OCI-LY7 (cell line): ENCODE results near the gene SPACDR. TPM values are rescaled to one million over a fixed set of nuclear protein-coding genes. Genes with fewer than 3 reads are reported as not detected.
A peak's percentile ranks its signal among the peaks of the same experiment; 100 is the strongest.

Experiments used
- BruUV-seq: library from RNA; stranded (reverse); fragments of 400-500 nt; replicated peaks from 2 replicates; lab custom pipeline; 2021; lab: Mats Ljungman, UMichigan
- CTCF ChIA-PET: fragments of 300-600 bp; sonication (Branson Sonifier 250); formaldehyde crosslinking; loops from one replicate; lab custom pipeline; 2022; ENCODE audit warnings: antibody characterized with exemption; ENCODE audit not compliant: unreplicated experiment; lab: Charles Lee
- POLR2A ChIA-PET: fragments of 300-600 bp; sonication (Branson Sonifier 250); formaldehyde crosslinking; loops from one replicate; lab custom pipeline; 2022; ENCODE audit warnings: antibody characterized with exemption; lab: Charles Lee
- DNase-seq: peaks from one replicate; pipeline ENCODE4 v3.0.0-alpha.2; 2015; ENCODE audit warnings: low spot score
- H2AFZ ChIP-seq: fragments of 200-600 bp; sonication (generic), shearing (Covaris generic); 2 replicates; pipeline ENCODE4 v1.6.1; 2014; ENCODE audit warnings: mild to moderate bottlenecking, antibody characterized with exemption, low read length, moderate library complexity
- H3K27ac ChIP-seq: fragments of 200-600 bp; sonication (generic); 2 replicates; pipeline ENCODE4 v1.5.1; 2014; ENCODE audit warnings: mixed run types, low read depth, mild to moderate bottlenecking, moderate library complexity, low read length, inconsistent platforms; ENCODE audit not compliant: poor library complexity, severe bottlenecking
- H3K36me3 ChIP-seq: fragments of 200-600 bp; sonication (generic); 2 replicates; pipeline ENCODE4 v1.6.1; 2014; ENCODE audit warnings: mild to moderate bottlenecking, antibody characterized with exemption, low read length, moderate library complexity, mixed read lengths; ENCODE audit not compliant: insufficient read depth
- H3K4me1 ChIP-seq: fragments of 200-600 bp; sonication (generic); 2 replicates; pipeline ENCODE4 v1.5.1; 2014; ENCODE audit warnings: mild to moderate bottlenecking, low read length; ENCODE audit not compliant: insufficient read depth, poor library complexity, severe bottlenecking
- H3K4me2 ChIP-seq: fragments of 200-600 bp; sonication (generic); 2 replicates; pipeline ENCODE4 v1.6.1; 2014; ENCODE audit warnings: mild to moderate bottlenecking, low read length
- H3K4me3 ChIP-seq: fragments of 200-600 bp; sonication (generic); 2 replicates; pipeline ENCODE4 v1.5.1; 2014; ENCODE audit warnings: mild to moderate bottlenecking, low read depth, low read length; ENCODE audit not compliant: poor library complexity, severe bottlenecking
- H3K79me2 ChIP-seq: fragments of 200-600 bp; sonication (generic); 2 replicates; pipeline ENCODE4 v1.6.1; 2016; ENCODE audit warnings: low read depth, mild to moderate bottlenecking, low read length, moderate library complexity, mixed read lengths; ENCODE audit not compliant: insufficient read depth
- H3K9me2 ChIP-seq: fragments of 200-600 bp; sonication (generic); 2 replicates; pipeline ENCODE4 v1.6.1; 2016; ENCODE audit warnings: mild to moderate bottlenecking, low read length, mixed read lengths; ENCODE audit not compliant: insufficient read depth
- H3K9me3 ChIP-seq: fragments of 200-600 bp; sonication (generic); 2 replicates; pipeline ENCODE4 v1.6.1; 2014; ENCODE audit warnings: mild to moderate bottlenecking, mixed run types, low read length, mixed read lengths
- H4K20me1 ChIP-seq: fragments of 200-600 bp; sonication (generic); 2 replicates; pipeline ENCODE4 v1.6.1; 2014; ENCODE audit warnings: mild to moderate bottlenecking, antibody characterized with exemption, low read length, moderate library complexity, mixed read lengths; ENCODE audit not compliant: insufficient read depth
- EZH2phosphoT487 ChIP-seq: fragments of 200-600 bp; sonication (generic); IDR thresholded peaks from 2 replicates; pipeline ENCODE4 v1.6.1; 2018; ENCODE audit warnings: low read depth, borderline replicate concordance, mild to moderate bottlenecking, mixed run types, antibody characterized with exemption, low read length, moderate library complexity, mixed read lengths
- intact Hi-C: fragments of 100-400 bp; cut with micrococcal nuclease; formaldehyde crosslinking; loops from one replicate; pipeline ENCODE4 v1.10.0; 2022; ENCODE audit not compliant: unreplicated experiment
- total RNA-seq, 2 experiments: library from RNA; depleted of rRNA in 1 of 2; stranded (reverse); fragments of >200 nt in 1 of 2; shearing (Covaris generic) in 1 of 2; gene quantifications; 2 replicates each; pipeline ENCODE4 v1.2.3, GENCODE V29; 2014 to 2022
- TF ChIP-seq, protein P1 (sequence below): fragments of 200-600 bp; sonication (generic); conservative IDR thresholded peaks from 2 replicates; pipeline ENCODE4 v1.5.1; 2014; ENCODE audit warnings: mild to moderate bottlenecking, antibody characterized with exemption, low read length, moderate library complexity, mixed read lengths

The SPACDR gene
- total RNA-seq, 2 experiments from 2014 or later, result 1.6 to 2.4 TPM

DNA sequence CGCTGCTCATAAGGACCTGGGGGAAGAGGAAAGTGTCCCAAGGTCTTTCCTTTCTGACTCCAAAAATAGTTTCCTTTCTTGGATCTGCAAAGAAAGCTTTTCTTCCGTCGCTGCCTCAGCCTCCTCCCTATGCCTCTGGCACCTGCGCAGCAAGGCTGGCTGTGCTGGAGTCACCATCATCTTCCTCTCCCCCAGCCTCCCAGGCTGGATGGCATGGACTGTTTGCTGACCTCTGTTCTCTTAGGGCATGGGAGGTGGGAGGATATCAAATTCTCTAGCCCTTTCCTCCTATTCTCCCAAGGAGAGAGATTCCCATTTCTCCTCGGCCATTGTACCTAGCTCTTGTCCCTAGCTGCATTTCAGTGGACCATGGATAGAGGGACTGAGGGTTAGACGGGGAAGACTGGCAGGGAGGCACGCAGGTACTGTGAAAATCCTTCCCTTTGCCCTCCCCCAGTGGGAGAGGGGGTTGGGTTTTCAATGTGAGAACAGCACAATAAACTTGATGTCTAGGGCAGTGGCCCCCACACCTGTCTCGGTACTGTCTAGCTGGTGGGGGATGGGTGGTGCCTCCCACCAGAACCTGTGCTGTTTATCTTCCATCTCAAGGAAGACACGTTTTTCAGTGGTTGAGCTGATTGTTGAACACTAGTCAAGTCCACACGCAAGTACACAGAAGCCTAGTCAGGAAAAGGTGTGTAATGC is 30.3 kb downstream of the SPACDR start:
- H3K4me1 ChIP-seq, result peaks cover 54% of the 10 kb centered on the region
- POLR2A ChIA-PET, result no interaction called here
- peak overlapping the region; percentile 36 for H3K27ac ChIP-seq

DNA sequence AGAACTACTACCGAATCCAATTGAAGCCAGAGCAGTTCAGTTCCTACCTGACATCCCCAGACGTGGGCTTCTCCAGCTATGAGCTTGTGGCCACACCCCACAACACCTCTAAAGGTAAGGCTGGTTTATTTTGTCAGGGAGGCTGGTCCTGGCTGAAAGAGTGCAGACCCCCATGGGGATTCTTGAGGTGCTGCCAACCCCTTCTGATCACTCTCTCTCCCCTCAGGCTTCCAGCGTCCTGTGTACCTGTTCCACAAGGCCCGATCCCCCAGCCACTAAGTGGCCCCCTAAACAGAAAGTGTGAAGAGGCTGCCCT is 30.8 kb downstream of the SPACDR start:
- H3K79me2 ChIP-seq, result peaks cover 48% of the 10 kb centered on the region
- intact Hi-C loops, result no loop called here
- H3K4me1 ChIP-seq, result peaks cover 54% of the 10 kb centered on the region
- peaks cover 9% of the 10 kb centered on the region; the same call in 1 of the 2 replicates for H4K20me1 ChIP-seq
- no peak for DNase-seq
- no peak for TF ChIP-seq EZH2phosphoT487
- TF ChIP-seq, protein P1, sequence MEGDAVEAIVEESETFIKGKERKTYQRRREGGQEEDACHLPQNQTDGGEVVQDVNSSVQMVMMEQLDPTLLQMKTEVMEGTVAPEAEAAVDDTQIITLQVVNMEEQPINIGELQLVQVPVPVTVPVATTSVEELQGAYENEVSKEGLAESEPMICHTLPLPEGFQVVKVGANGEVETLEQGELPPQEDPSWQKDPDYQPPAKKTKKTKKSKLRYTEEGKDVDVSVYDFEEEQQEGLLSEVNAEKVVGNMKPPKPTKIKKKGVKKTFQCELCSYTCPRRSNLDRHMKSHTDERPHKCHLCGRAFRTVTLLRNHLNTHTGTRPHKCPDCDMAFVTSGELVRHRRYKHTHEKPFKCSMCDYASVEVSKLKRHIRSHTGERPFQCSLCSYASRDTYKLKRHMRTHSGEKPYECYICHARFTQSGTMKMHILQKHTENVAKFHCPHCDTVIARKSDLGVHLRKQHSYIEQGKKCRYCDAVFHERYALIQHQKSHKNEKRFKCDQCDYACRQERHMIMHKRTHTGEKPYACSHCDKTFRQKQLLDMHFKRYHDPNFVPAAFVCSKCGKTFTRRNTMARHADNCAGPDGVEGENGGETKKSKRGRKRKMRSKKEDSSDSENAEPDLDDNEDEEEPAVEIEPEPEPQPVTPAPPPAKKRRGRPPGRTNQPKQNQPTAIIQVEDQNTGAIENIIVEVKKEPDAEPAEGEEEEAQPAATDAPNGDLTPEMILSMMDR, result no peak
- H3K4me2 ChIP-seq, result peak overlapping the region; percentile 85; the same call in 1 of the 2 replicates
- no peak overlapping the region for H2AFZ ChIP-seq
- H3K9me3 ChIP-seq, result no peaks in the 10 kb centered on the region
- H3K27ac ChIP-seq, result peak overlapping the region; percentile 36
- BruUV-seq, result no TSS peak
- CTCF ChIA-PET, result no interaction called here
- H3K36me3 ChIP-seq, result peaks cover 63% of the 10 kb centered on the region
- no peaks in the 10 kb centered on the region for H3K9me2 ChIP-seq
- POLR2A ChIA-PET, result no interaction called here
- no peak overlapping the region for H3K4me3 ChIP-seq

More for the DNA sequence above, 30.3 kb downstream of the SPACDR start:
- Histone ChIP-seq H3K4me3 (peak overlapping the region; percentile 5), H3K79me2 (peaks cover 48% of the 10 kb centered on the region), H2AFZ (no peak overlapping the region), H3K9me2 (no peaks in the 10 kb centered on the region), H3K4me2 (peak overlapping the region; percentile 85), H3K9me3 (no peaks in the 10 kb centered on the region), H3K36me3 (peaks cover 64% of the 10 kb centered on the region), H4K20me1 (peaks cover 9% of the 10 kb centered on the region; the same call in 1 of the 2 replicates)
- CTCF ChIA-PET, result no interaction called here
- BruUV-seq, result no TSS peak
- DNase-seq, result no peak
- intact Hi-C loops, result no loop called here
- TF ChIP-seq, protein P1, result no peak
- TF ChIP-seq EZH2phosphoT487, result no peak

DNA sequence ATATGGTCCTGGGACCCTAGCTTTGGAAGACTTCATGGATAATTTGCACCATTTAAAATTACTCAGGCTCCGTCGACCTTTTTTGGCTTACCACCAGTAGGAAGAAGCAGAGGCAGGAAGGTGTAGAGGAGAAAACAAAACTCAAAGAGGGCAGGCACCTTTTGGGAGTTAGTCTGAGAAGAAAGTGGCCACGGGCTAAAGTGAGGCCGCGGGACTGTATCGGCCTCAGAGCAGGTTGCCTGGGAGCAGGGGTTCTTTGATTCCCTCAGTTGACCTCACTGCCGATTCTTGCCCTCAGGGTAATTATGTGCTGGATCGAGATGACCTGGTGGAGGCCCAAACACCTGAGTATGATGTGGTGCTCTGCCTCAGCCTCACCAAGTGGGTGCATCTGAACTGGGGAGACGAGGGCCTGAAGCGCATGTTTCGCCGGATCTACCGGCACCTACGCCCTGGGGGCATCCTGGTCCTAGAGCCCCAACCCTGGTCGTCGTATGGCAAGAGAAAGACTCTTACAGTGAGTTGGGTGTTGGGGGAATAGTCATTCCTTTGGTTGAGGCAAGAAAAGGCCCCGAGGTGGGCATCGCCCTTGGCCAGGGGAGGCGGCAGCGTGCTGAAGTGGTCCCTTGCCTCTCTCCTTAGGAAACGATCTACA is 31.3 kb downstream of the SPACDR start:
- TF ChIP-seq, protein P1, result no peak
- TF ChIP-seq EZH2phosphoT487, result no peak
- H3K27ac ChIP-seq, result peak overlapping the region; percentile 50
- peak overlapping the region; percentile 91 for H3K4me3 ChIP-seq
- CTCF ChIA-PET, result no interaction called here
- no peak for DNase-seq
- H3K4me2 ChIP-seq, result peak overlapping the region; percentile 85
- intact Hi-C loops, result no loop called here
- peaks cover 60% of the 10 kb centered on the region for H3K36me3 ChIP-seq
- no peak overlapping the region for H2AFZ ChIP-seq
- no peaks in the 10 kb centered on the region for H3K9me2 ChIP-seq
- H3K4me1 ChIP-seq, result peaks cover 58% of the 10 kb centered on the region
- peaks cover 48% of the 10 kb centered on the region for H3K79me2 ChIP-seq
- no peaks in the 10 kb centered on the region for H3K9me3 ChIP-seq
- no TSS peak for BruUV-seq
- POLR2A ChIA-PET, result no interaction called here
- H4K20me1 ChIP-seq, result peaks cover 9% of the 10 kb centered on the region; the same call in 1 of the 2 replicates
